ENCODE data around the gene C16orf54.

The C16orf54 gene

DNA sequence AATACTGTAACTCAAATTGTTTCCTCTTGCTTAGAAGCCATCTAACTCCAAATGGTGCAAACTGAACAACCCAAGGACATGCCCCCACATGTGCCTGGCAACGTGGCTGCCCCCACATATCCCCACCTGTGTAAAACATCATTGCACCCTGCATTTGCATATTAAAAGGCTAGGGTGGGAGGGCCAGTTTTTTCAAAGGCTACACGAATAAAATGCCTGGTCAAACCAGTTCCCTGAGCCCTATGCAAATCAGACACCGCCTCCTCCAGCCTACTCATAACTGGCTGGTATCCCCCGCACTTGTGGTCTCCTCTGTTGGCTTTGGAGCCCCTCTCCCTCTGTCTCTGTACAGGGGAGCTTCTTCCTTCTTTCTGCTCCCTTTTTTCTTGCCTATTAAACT is 26.7 kb downstream of the C16orf54 start:
- Histone ChIP-seq H2BK12ac (ENCODE audit: low read length) (no peak overlapping the region), H2BK5ac (ENCODE audit: low read length) (no peak overlapping the region), H4K8ac (ENCODE audit: low read depth, low read length) (no peak overlapping the region), H3K4me3 (ENCODE audit: low read length in 2 of 2) (no peak overlapping the region), H3K4ac (ENCODE audit: low read length) (no peak overlapping the region), H4K91ac (ENCODE audit: low read depth, low read length, poor library complexity) (no peak overlapping the region), H3K27me3 (ENCODE audit: control insufficient read depth in 3 of 3, insufficient read depth in 3 of 3, low read depth in 1 of 3, low read length in 3 of 3) (no peaks in the 10 kb centered on the region), H3K18ac (ENCODE audit: low read length) (no peak overlapping the region), H3K23ac (ENCODE audit: low read depth, low read length, poor library complexity) (no peak overlapping the region), H3K9ac (ENCODE audit: low read depth, low read length, poor library complexity) (no peak overlapping the region), H3K36me3 (replicated peaks in 1 of 2; ENCODE audit: control insufficient read depth in 2 of 2, insufficient read depth in 2 of 2, low read length in 2 of 2) (no peaks in the 10 kb centered on the region), H3K9me3 (replicated peaks in 1 of 2; ENCODE audit: control insufficient read depth in 2 of 2, insufficient read depth in 1 of 2, low read depth in 1 of 2, low read length in 2 of 2) (no peaks in the 10 kb centered on the region), H3K4me1 (ENCODE audit: control insufficient read depth in 2 of 2, insufficient read depth in 1 of 2, low read depth in 1 of 2, low read length in 2 of 2) (no peaks in the 10 kb centered on the region), H2AFZ (ENCODE audit: low read length) (peak overlapping the region; percentile 27), H3K27ac (replicated peaks; ENCODE audit: low read length) (no peak overlapping the region), H3K79me1 (ENCODE audit: low read depth, low read length) (no peaks in the 10 kb centered on the region), H3K4me2 (ENCODE audit: insufficient read depth, low read length, poor library complexity, severe bottlenecking) (no peak overlapping the region), H2BK120ac (ENCODE audit: low read depth, low read length) (no peak overlapping the region), H2BK15ac (ENCODE audit: low read length) (no peak overlapping the region), H3K14ac (ENCODE audit: low read length) (no peak overlapping the region), H2AK5ac (ENCODE audit: low read depth, low read length) (no peak overlapping the region)
- WGBS, 2 donors (ENCODE audit: extremely low coverage in 2 of 2, insufficient read length in 2 of 2, insufficient replicate concordance in 1 of 2), result no CpG with 5 or more reads among the region's 4 CpGs
- DNase-seq (ENCODE audit: low spot score), result no peak

- no peaks in the 10 kb centered on the region for H3K4me1 ChIP-seq (ENCODE audit: control insufficient read depth in 2 of 2, insufficient read depth in 1 of 2, low read depth in 1 of 2, low read length in 2 of 2)
- no peak overlapping the region for H2BK15ac ChIP-seq (ENCODE audit: low read length)
- H3K4me3 ChIP-seq (ENCODE audit: low read length in 2 of 2), result no peak overlapping the region
- no peaks in the 10 kb centered on the region for H3K79me1 ChIP-seq (ENCODE audit: low read depth, low read length)
- H3K18ac ChIP-seq (ENCODE audit: low read length), result no peak overlapping the region
- H3K14ac ChIP-seq (ENCODE audit: low read length), result no peak overlapping the region
- no peak overlapping the region for H4K8ac ChIP-seq (ENCODE audit: low read depth, low read length)
- H4K91ac ChIP-seq (ENCODE audit: low read depth, low read length, poor library complexity), result no peak overlapping the region
- H2BK12ac ChIP-seq (ENCODE audit: low read length), result no peak overlapping the region
- no peak overlapping the region for H2BK5ac ChIP-seq (ENCODE audit: low read length)
- no peak overlapping the region for H2BK120ac ChIP-seq (ENCODE audit: low read depth, low read length)
- no peaks in the 10 kb centered on the region for H3K9me3 ChIP-seq (replicated peaks in 1 of 2; ENCODE audit: control insufficient read depth in 2 of 2, insufficient read depth in 1 of 2, low read depth in 1 of 2, low read length in 2 of 2)
- DNase-seq (ENCODE audit: low spot score), result no peak
- no peak overlapping the region for H3K9ac ChIP-seq (ENCODE audit: low read depth, low read length, poor library complexity)
- H3K23ac ChIP-seq (ENCODE audit: low read depth, low read length, poor library complexity), result no peak overlapping the region
- no peak overlapping the region for H3K27ac ChIP-seq (replicated peaks; ENCODE audit: low read length)
- H2AK5ac ChIP-seq (ENCODE audit: low read depth, low read length), result no peak overlapping the region
- H3K27me3 ChIP-seq (ENCODE audit: control insufficient read depth in 3 of 3, insufficient read depth in 3 of 3, low read depth in 1 of 3, low read length in 3 of 3), result no peaks in the 10 kb centered on the region
- no peak overlapping the region for H3K4ac ChIP-seq (ENCODE audit: low read length)
- WGBS, 2 donors (ENCODE audit: extremely low coverage in 2 of 2, insufficient read length in 2 of 2, insufficient replicate concordance in 1 of 2), result no CpG with 5 or more reads among the region's 7 CpGs
- H3K36me3 ChIP-seq (replicated peaks in 1 of 2; ENCODE audit: control insufficient read depth in 2 of 2, insufficient read depth in 2 of 2, low read length in 2 of 2), result no peaks in the 10 kb centered on the region
- no peak overlapping the region for H3K4me2 ChIP-seq (ENCODE audit: insufficient read depth, low read length, poor library complexity, severe bottlenecking)
- no peak overlapping the region for H2AFZ ChIP-seq (ENCODE audit: low read length)
Observed at GRCh38 chr16:29717113-29717512, 28.7 kb downstream of the C16orf54 start.

- Histone ChIP-seq H3K18ac (ENCODE audit: low read length) (no peak overlapping the region), H2AFZ (ENCODE audit: low read length) (no peak overlapping the region), H3K4ac (ENCODE audit: low read length) (no peak overlapping the region), H3K4me2 (ENCODE audit: insufficient read depth, low read length, poor library complexity, severe bottlenecking) (no peak overlapping the region), H2AK5ac (ENCODE audit: low read depth, low read length) (no peak overlapping the region), H3K27ac (replicated peaks; ENCODE audit: low read length) (no peak overlapping the region), H2BK5ac (ENCODE audit: low read length) (no peak overlapping the region), H3K4me3 (ENCODE audit: low read length in 2 of 2) (no peak overlapping the region), H3K4me1 (ENCODE audit: control insufficient read depth in 2 of 2, insufficient read depth in 1 of 2, low read depth in 1 of 2, low read length in 2 of 2) (peaks cover 3 to 6% of the 10 kb centered on the region in 2 donors), H2BK120ac (ENCODE audit: low read depth, low read length) (no peak overlapping the region), H3K27me3 (ENCODE audit: control insufficient read depth in 3 of 3, insufficient read depth in 3 of 3, low read depth in 1 of 3, low read length in 3 of 3) (no peaks in the 10 kb centered on the region), H2BK12ac (ENCODE audit: low read length) (no peak overlapping the region), H3K9me3 (replicated peaks in 1 of 2; ENCODE audit: control insufficient read depth in 2 of 2, insufficient read depth in 1 of 2, low read depth in 1 of 2, low read length in 2 of 2) (no peaks in the 10 kb centered on the region), H3K14ac (ENCODE audit: low read length) (no peak overlapping the region), H2BK15ac (ENCODE audit: low read length) (no peak overlapping the region), H4K8ac (ENCODE audit: low read depth, low read length) (no peak overlapping the region), H3K36me3 (replicated peaks in 1 of 2; ENCODE audit: control insufficient read depth in 2 of 2, insufficient read depth in 2 of 2, low read length in 2 of 2) (no peaks in the 10 kb centered on the region), H4K91ac (ENCODE audit: low read depth, low read length, poor library complexity) (no peak overlapping the region), H3K23ac (ENCODE audit: low read depth, low read length, poor library complexity) (no peak overlapping the region), H3K9ac (ENCODE audit: low read depth, low read length, poor library complexity) (no peak overlapping the region), H3K79me1 (ENCODE audit: low read depth, low read length) (no peaks in the 10 kb centered on the region)
- no CpG with 5 or more reads among the region's 1 CpG for WGBS, 2 donors (ENCODE audit: extremely low coverage in 2 of 2, insufficient read length in 2 of 2, insufficient replicate concordance in 1 of 2)
- DNase-seq (ENCODE audit: low spot score), result no peak
Observed at GRCh38 chr16:29714972-29715371, 30.8 kb downstream of the C16orf54 start.

GRCh38 chr16:29714396-29714795 is 31.4 kb downstream of the C16orf54 start:
- no peaks in the 10 kb centered on the region for H3K36me3 ChIP-seq (replicated peaks in 1 of 2; ENCODE audit: control insufficient read depth in 2 of 2, insufficient read depth in 2 of 2, low read length in 2 of 2)
- no peak overlapping the region for H2AK5ac ChIP-seq (ENCODE audit: low read depth, low read length)
- H3K4me2 ChIP-seq (ENCODE audit: insufficient read depth, low read length, poor library complexity, severe bottlenecking), result no peak overlapping the region
- no peak overlapping the region for H2BK5ac ChIP-seq (ENCODE audit: low read length)
- no peak overlapping the region for H4K91ac ChIP-seq (ENCODE audit: low read depth, low read length, poor library complexity)
- no peaks in the 10 kb centered on the region for H3K9me3 ChIP-seq (replicated peaks in 1 of 2; ENCODE audit: control insufficient read depth in 2 of 2, insufficient read depth in 1 of 2, low read depth in 1 of 2, low read length in 2 of 2)
- H3K27ac ChIP-seq (replicated peaks; ENCODE audit: low read length), result no peak overlapping the region
- no peak overlapping the region for H3K23ac ChIP-seq (ENCODE audit: low read depth, low read length, poor library complexity)
- H2BK15ac ChIP-seq (ENCODE audit: low read length), result no peak overlapping the region
- H3K18ac ChIP-seq (ENCODE audit: low read length), result no peak overlapping the region
- H3K4me1 ChIP-seq (ENCODE audit: control insufficient read depth in 2 of 2, insufficient read depth in 1 of 2, low read depth in 1 of 2, low read length in 2 of 2), result peaks cover 3 to 6% of the 10 kb centered on the region in 2 donors
- H4K8ac ChIP-seq (ENCODE audit: low read depth, low read length), result no peak overlapping the region
- DNase-seq (ENCODE audit: low spot score), result no peak
- no peak overlapping the region for H2AFZ ChIP-seq (ENCODE audit: low read length)
- H3K14ac ChIP-seq (ENCODE audit: low read length), result no peak overlapping the region
- no peak overlapping the region for H2BK120ac ChIP-seq (ENCODE audit: low read depth, low read length)
- H3K4ac ChIP-seq (ENCODE audit: low read length), result no peak overlapping the region
- no peaks in the 10 kb centered on the region for H3K27me3 ChIP-seq (ENCODE audit: control insufficient read depth in 3 of 3, insufficient read depth in 3 of 3, low read depth in 1 of 3, low read length in 3 of 3)
- no CpG with 5 or more reads among the region's 2 CpGs for WGBS, 2 donors (ENCODE audit: extremely low coverage in 2 of 2, insufficient read length in 2 of 2, insufficient replicate concordance in 1 of 2)
- no peaks in the 10 kb centered on the region for H3K79me1 ChIP-seq (ENCODE audit: low read depth, low read length)
- no peak overlapping the region for H3K9ac ChIP-seq (ENCODE audit: low read depth, low read length, poor library complexity)
- H2BK12ac ChIP-seq (ENCODE audit: low read length), result no peak overlapping the region
- no peak overlapping the region for H3K4me3 ChIP-seq (ENCODE audit: low read length in 2 of 2)
